Transverse colon (tissue), 3 donors: ENCODE results near the gene LAPTM4A.

ENCODE experiments used
- EP300 ChIP-seq: sonication (generic); formaldehyde crosslinking; IDR thresholded peaks from one replicate; pipeline ENCODE4 v1.6.1; 2017; ENCODE audit warnings: antibody characterized with exemption, low read depth
- TF ChIP-seq, protein P1 (sequence below), 5 experiments: fragments of 200-600 bp in 3 of 5; fragments of 450-650 bp in 2 of 5; sonication (generic) in 3 of 5; IDR thresholded peaks; 1 replicate in 2 of 5; 2 replicates in 3 of 5; pipeline ENCODE4 v1.5.1; 2016 to 2017; ENCODE audit warnings: antibody characterized with exemption in 5 of 5, inconsistent platforms in 3 of 5, mild to moderate bottlenecking in 2 of 5, moderate library complexity in 1 of 5

DNA sequence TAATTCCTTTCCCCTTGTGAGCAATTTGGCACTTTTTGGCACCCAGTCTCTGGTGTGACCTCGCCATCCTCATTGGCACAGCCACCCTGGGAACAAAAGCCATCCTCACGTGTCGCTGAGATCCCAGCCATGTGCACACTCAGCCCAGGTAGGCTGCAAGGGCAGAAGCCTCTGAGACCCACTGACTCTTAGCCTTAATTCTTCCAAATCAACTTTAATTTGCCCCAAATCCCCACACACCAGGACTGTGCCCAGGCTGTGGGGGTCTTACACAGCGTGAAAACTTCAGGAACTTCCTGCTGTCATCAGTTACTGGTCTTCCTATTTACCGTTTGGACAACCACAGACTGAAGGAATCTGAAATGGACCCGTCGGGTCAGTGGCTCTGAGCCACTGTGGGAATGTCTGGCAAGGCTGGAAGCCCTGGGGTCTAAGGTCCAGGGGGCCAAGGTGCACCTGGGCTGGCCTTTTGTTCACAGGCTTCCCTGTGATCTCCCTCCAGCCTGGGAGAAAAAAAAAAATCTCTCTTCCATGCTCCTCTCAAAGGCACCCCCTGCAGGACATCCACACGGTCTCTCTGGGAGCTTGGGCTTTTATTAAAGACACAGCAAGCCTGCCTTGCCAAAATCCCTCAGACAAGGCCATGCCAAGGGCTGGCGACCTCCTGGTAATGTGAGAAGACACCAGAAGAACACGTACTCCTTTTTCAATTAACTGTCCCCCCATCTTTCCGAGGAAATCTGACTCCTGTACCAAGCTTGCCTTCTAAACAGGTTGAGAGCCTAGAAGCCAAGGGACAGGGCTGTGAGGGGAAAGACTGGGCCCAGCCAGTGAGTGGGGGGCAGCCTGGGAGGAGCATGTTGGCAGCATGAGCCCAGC, 42.1 kb upstream of the LAPTM4A start:
- TF ChIP-seq, protein P1, sequence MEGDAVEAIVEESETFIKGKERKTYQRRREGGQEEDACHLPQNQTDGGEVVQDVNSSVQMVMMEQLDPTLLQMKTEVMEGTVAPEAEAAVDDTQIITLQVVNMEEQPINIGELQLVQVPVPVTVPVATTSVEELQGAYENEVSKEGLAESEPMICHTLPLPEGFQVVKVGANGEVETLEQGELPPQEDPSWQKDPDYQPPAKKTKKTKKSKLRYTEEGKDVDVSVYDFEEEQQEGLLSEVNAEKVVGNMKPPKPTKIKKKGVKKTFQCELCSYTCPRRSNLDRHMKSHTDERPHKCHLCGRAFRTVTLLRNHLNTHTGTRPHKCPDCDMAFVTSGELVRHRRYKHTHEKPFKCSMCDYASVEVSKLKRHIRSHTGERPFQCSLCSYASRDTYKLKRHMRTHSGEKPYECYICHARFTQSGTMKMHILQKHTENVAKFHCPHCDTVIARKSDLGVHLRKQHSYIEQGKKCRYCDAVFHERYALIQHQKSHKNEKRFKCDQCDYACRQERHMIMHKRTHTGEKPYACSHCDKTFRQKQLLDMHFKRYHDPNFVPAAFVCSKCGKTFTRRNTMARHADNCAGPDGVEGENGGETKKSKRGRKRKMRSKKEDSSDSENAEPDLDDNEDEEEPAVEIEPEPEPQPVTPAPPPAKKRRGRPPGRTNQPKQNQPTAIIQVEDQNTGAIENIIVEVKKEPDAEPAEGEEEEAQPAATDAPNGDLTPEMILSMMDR (IDR thresholded peaks at IDR 0.05) = peak; percentile 43 to 65 (median 50)
- TF ChIP-seq EP300 = no peak
